Measurements from ENCODE around the gene PROCA1.
A peak's percentile ranks its signal among the peaks of the same experiment; 100 is the strongest.

DNA sequence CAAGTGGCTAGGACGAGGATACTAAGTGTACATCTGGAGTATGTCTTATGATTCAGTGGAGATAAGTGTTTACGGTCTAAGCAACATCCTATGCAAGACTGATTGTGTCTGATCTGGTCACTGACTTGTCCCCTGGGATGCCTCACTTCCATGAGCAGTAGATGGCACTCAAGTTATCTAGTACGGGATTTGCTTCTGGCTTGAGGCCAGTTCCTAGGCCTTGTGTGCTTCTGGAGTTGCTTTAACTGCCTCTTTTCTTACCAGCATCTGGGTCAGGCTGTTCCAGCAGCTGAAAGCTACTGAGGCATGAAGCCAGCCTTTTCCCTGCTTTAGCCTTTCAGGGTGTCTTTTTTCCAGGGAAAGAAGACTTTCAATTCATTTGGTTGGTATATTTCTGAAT, 26.7 kb downstream of the PROCA1 start:
- TF ChIP-seq, protein P1, sequence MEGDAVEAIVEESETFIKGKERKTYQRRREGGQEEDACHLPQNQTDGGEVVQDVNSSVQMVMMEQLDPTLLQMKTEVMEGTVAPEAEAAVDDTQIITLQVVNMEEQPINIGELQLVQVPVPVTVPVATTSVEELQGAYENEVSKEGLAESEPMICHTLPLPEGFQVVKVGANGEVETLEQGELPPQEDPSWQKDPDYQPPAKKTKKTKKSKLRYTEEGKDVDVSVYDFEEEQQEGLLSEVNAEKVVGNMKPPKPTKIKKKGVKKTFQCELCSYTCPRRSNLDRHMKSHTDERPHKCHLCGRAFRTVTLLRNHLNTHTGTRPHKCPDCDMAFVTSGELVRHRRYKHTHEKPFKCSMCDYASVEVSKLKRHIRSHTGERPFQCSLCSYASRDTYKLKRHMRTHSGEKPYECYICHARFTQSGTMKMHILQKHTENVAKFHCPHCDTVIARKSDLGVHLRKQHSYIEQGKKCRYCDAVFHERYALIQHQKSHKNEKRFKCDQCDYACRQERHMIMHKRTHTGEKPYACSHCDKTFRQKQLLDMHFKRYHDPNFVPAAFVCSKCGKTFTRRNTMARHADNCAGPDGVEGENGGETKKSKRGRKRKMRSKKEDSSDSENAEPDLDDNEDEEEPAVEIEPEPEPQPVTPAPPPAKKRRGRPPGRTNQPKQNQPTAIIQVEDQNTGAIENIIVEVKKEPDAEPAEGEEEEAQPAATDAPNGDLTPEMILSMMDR (IDR thresholded peaks at IDR 0.05) = peak in 3 of 4 experiments; percentile 18 to 38 (median 23)
- TF ChIP-seq POLR2A (IDR thresholded peaks at IDR 0.05) (no peak), POLR2AphosphoS5 (IDR thresholded peaks at IDR 0.05) (peak; percentile 85)

Measured in prostate gland (tissue), 2 donors.